Fibroblast of skin of back (primary cell): ENCODE measurements around the gene GFPT2.

Experiments
- DNase-seq: peaks from one replicate; pipeline ENCODE4 v3.0.0-alpha.2; 2013

Gene GFPT2

DNA sequence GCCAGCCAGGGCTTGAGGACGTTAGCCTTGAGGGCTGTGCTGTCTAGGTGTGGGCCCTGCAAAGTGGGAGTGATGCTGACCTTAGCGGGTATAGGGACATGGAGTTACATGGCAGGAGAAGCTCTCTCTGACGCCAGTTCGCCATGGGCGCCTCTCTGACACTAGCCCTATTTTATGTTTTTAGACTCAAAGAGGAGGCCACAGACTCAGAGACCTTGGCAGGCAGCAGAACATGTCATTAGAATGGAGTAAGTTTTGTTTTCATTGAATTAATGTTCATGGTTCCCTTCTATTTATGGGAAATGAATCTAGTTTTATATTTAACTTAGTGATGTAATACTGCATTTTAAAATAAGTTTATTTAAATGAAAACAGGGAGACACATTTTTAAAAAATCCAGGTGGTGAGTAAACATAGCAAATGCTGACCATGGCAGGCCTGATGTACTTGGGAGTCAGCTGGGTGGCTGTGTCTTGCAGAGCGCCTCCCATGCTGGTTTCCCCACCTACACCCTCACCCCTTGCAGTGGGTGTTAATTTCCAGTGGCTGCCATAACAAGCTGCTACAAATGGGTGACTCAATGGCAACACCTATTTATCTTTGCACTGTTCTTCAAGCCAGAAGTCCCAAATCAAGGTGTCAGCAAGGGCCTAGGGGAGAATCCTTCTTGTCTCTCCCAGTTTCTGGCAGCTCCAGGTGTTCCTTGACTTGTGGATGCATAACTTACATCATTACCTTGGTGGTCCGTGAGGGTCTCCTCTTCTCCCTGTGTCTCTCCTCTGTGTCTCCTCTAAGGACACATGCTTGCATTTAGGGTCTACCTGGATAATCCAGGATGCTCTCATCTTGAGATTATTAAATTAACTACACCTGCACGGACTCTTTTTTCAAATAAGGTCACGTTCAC, 25.6 kb upstream of the GFPT2 start:
- no peak for DNase-seq

DNA sequence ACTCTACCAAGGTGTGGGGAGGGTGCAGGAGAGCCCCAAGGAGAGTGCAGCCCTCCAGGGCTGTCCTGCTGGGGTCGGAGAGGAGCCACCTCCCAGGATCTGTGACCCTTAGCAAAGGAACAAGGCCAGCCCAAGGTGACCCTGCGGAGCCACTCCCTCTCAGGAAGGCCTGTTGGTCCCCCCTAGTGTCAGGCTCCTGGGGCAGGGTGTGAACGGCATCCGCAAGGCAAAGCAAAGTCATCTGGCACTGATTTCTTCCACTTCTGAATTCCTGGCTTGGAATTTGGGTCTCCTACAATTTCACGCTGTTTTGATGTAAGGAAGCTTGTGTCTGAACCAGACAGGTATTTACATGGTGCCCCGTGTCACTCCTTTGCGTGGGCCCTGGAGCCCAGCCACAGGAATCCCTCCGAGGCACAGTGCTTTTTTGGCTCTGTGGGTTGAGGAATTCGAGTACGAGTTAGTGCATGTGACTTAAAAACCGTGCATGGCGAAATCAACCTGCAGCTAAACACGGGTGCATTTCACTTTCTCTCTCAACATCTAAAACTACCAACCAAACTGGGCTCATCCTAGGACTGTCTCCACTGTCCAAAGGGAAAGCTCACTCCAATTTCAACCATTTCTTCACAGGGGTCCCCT, 24.5 kb upstream of the GFPT2 start:
- DNase-seq: no peak

DNA sequence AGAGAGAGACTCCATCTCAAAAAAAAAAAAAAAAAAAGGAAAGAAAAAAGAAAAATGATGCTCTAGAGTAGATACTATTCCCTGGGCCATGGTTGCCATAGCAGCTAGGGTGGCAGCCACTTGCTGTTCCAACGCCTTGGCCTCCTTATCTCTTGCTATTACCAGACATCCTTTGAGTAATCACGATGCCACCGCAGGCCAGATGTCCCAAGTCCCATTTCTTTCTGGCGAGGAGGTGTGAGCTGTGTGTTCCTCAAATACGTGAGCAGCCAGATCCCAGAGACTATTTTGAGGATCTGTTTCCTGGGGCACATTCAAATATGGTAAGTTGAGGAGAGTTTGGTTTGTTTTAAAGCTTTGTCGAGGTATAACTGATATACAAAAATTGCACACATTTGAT, 23.4 kb upstream of the GFPT2 start:
- no peak for DNase-seq

DNA sequence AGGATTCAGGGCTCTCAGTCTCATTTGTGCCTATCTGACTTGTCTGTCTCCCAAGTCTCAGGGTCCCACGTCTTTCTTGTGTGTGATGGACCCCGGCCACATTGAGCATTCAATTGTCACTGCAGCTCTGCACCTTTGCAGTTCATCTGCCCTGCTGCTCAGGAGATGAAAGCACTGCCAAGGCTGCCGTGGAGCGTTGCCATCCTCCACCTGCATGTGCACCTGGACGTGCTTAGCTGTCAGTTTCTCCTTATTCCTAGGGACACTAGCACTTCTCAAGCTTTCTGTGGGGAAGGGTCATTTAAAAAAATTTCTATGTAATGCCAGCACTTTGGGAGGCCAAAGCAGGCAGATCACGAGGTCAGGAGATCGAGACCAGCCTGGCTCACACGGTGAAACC, 22.8 kb upstream of the GFPT2 start:
- DNase-seq: no peak

DNA sequence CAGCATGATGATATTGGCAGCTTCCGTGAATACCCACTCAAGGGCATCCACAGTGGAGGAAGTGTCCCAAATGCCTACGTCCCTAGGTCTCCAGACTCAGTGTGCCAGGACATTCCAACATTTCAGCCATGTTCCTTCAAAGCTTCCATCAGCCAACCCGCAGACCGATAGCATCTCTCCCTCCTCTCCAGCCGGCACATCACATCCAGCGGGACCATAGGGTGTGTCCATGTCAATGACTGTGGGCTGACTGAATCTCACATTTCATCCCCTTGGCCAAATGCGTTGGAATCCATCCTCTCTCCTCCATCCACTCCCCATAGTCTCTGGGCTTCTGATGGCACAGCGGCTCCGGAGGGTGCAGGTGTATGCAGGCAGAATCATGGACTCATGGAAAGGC, 22.2 kb upstream of the GFPT2 start:
- no peak for DNase-seq

DNA sequence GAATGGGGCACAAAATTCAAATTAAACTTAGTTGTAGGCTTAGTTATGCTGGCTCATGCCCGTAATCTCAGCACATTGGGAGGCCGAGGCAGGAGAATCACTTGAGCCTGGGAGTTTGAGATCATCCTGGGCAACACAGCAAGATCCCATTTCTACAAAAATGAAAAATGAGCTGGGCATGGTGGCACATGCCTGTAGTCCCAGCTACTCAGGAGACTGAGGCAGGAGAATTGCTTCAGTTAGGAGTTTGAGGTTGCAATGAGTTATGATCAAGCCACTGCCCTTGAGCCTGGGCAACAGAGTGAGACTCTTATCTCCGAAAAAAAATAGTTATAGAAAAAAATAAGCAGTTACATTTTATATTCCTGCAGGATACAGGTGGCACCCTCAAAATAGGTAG, 20.7 kb upstream of the GFPT2 start:
- no peak for DNase-seq

DNA sequence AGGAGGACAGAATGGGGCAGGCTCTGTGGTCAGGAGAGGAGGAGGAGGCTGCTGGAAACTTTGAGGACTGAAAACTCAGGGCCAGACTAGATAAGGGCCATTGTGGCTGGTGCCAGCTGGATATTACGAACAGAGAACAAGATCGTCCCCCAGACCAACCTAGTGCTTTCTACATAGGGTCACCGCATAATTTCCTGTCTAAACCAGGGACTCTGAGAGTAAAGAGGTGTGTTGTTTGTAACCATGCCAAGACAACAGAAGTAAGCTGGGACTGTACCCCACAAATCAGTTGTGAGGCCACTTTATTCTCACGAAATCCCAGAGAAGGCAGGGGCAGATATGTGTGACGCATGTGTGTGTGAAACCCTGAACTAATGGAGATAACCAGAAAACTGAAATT, 20.3 kb upstream of the GFPT2 start:
- no peak for DNase-seq

DNA sequence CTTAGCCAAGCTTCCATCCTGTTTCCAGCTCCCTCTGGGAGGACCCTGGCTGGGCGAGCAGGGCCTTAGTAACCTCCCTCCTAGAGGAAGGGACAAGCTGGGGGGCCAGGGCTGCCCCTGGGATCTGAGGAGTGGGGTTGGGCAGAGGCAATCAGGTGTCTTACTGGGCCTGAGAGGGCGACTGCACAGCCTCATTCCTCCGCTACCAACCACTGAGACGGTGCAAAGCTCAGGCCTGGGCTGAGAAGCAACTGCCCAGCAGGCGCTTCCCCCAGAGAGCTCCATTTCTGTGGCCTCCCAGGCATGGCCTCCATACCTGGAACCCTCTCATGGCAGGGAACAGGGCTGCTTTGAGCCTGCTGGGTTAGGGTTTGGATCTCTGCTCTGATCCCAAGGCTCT, 18.8 kb upstream of the GFPT2 start:
- no peak for DNase-seq

DNA sequence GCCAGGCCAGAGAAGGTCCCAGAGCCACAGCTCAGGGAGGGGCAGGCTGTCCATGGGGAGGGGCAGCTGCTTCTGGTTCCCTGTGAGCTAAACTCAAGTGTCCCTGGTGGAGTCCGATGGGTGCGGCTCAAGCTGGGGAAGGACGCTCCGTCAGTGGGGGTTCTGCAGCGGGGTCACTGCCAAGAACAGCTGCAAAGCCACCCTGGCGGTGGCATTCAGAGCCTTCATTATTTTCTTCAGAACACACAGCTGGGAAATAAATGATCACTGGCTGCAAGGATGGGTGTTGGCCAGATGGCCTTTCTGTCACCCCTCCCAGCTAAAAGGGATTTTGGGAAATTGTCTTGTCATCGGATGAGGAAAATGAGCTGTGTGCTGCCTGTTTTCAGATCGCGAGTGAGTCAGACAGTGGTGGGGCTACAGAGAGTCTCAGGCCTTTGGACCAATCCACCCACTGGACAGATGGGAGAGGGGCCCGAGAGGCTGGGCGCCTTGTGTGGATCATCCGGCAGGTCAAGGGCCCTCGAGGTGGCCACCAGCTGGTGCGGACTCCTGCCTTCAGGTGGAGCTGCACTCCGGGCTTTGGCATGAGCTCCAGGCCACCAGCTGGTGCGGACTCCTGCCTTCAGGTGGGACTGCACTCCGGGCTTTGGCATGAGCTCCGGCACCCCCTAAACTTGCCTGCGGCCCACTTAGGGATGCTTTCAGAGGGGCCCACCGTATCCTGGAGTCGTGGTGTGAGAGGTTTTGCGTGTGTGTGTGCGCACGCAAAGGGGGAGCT, 17.9 kb upstream of the GFPT2 start:
- DNase-seq: peak; percentile 21

DNA sequence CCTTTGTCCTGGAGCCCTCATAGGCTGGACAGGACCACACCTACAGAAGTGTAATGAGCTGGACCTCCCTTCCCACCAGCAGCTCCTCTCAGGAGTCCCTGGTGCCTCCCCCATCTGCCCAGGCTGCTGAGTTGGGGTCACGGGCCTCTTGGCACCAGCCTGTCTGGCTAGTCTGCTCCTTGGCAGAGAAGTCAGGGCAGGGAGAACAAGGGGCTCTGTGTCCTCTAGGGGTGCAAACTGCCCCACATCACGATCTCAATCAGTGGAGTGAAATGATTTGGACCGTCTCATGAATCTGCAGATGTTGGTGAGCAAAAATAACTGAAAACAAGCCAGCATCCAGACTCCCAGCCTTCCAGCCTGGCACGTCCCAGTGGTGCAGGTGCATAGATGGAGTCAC, 14.9 kb upstream of the GFPT2 start:
- DNase-seq: no peak

DNA sequence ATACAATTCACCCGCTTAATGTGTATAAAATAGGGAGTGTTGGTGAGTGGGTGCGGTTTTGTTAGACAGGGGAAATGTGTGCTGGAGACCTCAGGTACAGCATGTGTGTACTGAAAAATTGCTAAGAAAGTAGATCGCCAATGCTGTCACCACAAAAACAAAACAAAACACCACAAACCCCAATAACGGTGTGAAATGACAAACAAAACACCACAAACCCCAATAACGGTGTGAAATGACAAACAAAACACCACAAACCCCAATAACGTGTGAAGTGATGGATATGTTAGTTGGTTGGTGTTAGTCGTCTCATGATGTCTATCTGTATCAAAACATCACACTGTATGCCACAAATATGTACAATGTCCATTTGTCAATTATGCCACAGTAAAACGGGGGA, 14.2 kb upstream of the GFPT2 start:
- DNase-seq: no peak

DNA sequence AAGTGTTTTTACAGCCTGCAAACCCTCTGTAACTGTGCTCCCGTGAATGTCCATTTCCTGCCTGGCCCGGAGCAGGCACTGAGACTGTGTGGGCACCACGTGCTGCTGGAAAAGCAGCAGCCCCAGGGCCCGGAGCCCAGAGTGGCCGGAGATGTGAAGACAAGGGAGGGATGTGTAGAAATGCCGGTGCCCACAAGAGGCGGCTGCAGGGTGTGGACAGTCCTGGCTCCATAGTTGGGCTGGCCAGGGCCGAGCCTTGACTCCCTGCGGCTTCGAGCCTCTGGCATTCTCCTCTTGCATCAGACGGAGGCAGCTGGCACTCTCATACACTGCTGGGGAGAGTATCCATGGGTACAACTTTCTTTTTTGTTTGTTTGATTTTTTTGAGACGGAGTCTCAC, 13.2 kb upstream of the GFPT2 start:
- peak; percentile 13 for DNase-seq

DNA sequence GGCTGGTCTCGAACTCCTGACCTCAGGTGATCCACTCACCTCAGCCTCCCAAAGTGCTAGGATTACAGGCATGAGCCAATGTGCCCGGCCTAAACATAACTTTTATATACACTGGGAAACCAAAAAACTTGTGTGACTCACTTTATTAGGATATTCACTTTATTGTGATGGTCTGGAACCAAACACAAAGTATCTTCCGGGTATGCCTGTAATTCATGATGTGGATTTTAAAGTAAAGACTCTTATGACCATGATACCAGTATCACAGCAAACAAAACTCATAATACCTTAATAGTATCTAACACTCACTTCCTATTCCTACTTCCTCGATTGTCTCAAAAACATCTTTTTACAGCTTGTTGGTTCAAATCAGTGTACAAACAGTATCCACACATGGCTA, 12.7 kb upstream of the GFPT2 start:
- DNase-seq: no peak

DNA sequence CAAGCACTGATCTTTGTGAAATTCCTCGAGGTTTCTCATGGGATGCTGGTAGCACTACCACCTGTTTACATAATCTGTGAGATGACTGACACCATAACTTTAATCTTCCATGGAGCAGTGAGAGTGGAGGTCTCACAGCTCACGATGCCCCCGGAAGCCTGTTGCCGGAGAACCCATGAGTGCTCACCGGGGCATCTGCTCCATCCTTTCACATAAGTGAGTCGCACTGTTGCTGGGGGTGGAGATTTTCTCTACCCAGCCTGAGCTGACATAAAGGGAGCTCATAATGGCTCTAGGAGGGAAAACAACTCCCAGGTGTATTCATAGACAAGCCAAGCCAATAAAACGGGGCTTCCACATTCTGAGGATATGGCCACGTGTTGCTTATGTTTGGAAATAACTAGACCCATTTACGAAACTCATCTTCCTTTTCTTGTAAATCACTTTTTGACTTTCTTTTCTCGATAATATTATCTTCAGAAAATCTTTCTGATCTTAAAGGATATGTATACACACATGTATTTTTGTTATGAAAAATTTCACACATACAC, 11.2 kb upstream of the GFPT2 start:
- no peak for DNase-seq

DNA sequence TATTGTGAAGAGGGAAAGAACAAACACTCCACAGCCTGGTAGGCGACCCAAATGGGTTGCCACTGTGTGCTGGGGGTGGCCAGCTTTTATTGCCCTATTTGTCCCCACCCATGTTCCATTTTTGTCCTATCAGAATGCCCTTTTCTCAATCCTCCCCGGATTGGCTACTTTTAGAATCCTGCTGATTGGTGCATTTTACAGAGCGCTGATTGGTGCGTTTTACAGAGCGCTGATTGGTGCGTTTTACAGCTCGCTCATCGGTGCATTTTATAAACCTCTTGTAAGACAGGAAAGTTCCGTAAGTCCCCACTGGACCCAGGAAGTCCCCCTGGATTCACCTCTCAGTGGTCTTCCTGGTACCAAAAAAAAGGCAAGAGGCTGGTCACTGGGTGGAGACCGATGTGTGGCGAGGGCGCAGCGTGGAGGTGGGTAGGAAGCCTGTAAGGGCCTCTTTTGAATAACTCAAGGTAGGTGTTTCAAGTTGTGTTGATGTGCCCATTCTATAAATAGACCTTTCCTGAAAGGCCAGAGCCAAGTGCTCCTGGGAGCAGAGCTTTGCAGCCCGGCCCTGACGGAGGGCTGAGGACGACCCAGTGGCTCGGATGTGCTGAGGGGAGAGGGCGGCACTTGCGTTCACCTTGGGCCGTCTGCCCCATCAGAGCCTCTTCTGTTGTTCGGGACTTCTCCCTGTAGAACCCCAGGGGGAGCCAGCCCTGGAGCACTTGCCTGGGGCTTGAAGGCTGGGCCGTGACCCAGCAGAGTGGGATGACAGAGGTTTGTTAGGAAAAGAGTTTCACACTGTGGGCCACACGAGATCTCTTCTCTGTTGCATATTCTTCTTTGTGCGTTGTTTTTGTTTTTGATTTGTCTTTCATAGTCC, 7.2 kb upstream of the GFPT2 start:
- no peak for DNase-seq

DNA sequence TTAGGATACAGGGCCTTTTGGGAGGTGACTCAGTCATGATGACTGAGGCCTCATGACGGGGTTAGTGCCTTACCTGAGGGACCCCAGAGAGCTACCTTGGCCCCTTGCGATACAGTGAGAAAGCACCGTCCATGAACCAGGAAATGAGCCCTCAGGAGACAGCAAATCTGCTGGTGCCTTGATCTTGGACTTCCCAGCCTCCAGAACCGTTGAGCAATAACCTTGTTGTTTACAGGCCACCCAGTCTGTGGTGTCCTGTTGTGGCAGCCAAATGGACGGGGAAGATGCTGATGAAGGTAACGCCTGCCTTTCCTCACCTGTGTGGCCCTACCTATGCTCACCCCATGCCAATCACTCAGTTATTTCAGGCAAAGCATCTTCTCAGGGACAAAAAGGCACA, 5.6 kb upstream of the GFPT2 start:
- no peak for DNase-seq

DNA sequence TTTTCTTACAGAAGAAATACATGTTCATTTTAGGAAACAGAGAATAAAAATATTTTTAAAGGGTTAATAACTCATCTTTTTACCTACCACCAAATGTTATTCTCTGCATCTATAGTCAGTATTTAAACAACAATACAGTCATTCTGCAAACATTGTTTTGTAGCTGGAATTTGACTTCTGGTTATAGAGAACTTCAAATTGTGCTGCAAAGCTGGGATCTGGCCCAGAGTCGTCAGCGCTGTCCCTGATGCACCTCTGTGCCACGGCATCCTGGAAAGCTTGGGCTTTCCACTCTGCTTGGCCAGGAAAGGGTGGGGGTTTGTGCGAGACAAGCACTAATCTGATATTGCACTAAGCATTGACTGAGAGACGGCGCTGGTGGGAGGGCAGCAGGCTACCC, 5.0 kb upstream of the GFPT2 start:
- DNase-seq: no peak

DNA sequence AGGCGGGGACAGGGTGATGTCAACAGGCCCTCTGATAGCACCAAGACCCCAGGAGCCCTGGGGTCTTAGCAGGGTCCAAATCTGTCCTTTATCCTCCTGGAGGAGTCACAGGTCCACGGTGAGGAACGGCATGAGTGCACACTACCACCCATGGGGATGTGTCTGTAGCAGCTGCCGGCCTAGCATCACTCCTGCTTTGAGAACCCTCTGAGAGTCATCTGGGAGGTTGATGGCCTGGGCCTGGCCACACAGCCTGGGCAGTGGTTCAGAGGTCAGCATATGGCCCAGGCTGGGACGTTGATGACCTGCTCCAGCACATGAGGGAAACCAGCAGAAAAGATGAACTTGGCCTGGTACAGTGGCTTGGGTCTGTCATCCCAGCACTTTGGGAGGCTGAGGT, 1.8 kb upstream of the GFPT2 start:
- DNase-seq: no peak

DNA sequence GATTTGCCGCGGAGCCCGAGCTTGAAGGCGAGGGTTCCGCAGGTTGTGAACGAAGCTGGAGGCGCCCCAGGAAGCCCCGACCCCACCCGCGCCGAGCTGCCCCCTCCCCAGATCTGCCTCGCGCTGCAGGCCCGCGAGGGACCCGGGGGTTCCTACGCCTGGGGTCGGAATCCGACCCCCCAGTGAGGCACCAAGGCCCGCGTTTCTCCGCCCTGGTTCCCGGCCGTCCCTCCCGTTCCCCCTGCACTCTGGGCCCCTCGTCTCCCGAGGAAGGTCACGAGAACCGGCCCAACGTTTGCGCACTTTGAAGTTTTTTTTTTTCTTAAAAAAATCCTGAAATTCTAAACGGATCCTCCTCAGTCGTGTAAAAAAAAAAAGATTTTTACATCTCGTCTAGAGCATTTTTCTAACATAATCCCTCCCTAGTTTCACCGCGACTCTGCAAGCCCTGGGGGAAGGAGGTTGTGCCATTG, 880 bp upstream of the GFPT2 start:
- DNase-seq: no peak

DNA sequence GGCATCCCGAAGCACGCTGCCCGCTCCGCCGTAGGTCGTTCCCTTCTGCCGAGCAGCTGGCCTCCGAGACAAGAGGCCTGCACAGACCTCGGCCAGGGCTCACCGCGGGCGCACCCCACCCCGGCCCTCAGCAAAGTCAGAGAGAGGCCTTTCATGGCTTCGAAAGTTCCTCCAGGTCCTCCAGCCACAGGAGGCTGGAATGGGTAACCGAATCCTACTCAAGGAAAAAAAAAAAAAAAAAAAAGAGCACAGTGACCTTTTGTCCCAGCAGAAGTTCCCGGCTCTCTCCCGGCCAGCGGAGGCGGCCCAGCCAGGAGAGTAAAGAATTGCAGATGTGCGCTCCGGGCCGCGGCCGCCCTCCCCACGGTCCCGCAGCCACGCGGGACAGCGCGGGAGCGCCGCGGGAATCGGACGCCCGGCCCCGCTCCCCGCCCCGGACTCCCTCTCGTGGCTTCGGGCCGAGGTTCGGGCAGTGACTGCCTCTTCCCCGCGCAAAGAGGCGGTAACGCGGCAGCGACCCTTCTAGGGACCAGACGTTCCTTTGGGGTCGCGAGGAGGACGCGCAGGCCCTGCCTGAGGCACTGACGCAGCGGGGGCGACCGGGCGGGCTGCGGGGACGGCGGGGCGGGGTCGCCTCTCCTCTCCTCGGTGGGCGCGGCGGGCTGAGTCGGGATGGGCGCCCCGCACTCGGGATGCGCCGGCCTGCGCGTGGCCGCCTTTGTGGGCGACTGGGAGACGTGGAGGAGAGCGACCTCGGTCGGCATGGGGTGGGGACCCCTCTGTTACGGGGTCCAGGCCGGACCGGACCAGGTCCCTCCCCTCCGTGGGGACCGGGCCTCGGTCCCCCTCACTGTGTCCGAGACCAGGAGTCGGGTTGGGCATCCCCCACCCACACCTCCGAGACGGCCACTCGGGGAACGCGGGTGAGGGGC, 754 bp downstream of the GFPT2 start:
- DNase-seq: peak; percentile 13
